ENCODE data around the gene CPEB2.

Gene CPEB2

GRCh38 chr4:15001869-15002658, at the start of gene CPEB2:
TSS of gene CPEB2 (plus strand) at chr4:15002481. CDS start at chr4:15002674, 193 bp downstream.
- peak; percentile 95 for DNase-seq (ENCODE audit: low spot score)

GRCh38 chr4:14958436-14958835, 43.8 kb upstream of the CPEB2 start:
- DNase-seq (ENCODE audit: low spot score), result no peak

GRCh38 chr4:14961292-14961691, 41.0 kb upstream of the CPEB2 start:
- no peak for DNase-seq (ENCODE audit: low spot score)

GRCh38 chr4:14965071-14965470, 37.2 kb upstream of the CPEB2 start:
- DNase-seq (ENCODE audit: low spot score), result no peak

- no peak for DNase-seq (ENCODE audit: low spot score)
Measured at GRCh38 chr4:14967982-14968381, 34.3 kb upstream of the CPEB2 start.

- no peak for DNase-seq (ENCODE audit: low spot score)
Measured at GRCh38 chr4:14977830-14978229, 24.5 kb upstream of the CPEB2 start.

GRCh38 chr4:14984448-14984847, 17.8 kb upstream of the CPEB2 start:
- no peak for DNase-seq (ENCODE audit: low spot score)

GRCh38 chr4:14985161-14985560, 17.1 kb upstream of the CPEB2 start:
- no peak for DNase-seq (ENCODE audit: low spot score)

GRCh38 chr4:14985843-14986242, 16.4 kb upstream of the CPEB2 start:
- DNase-seq (ENCODE audit: low spot score), result no peak

- no peak for DNase-seq (ENCODE audit: low spot score)
Measured at GRCh38 chr4:14987054-14987453, 15.2 kb upstream of the CPEB2 start.

GRCh38 chr4:14990484-14990883, 11.8 kb upstream of the CPEB2 start:
- DNase-seq (ENCODE audit: low spot score), result no peak

GRCh38 chr4:14994242-14994641, 8.0 kb upstream of the CPEB2 start:
- no peak for DNase-seq (ENCODE audit: low spot score)

GRCh38 chr4:15001248-15001868, 923 bp upstream of the CPEB2 start:
- DNase-seq (ENCODE audit: low spot score), result no peak

GRCh38 chr4:15002659-15003400, 549 bp downstream of the CPEB2 start:
- peak; percentile 81 for DNase-seq (ENCODE audit: low spot score)

GRCh38 chr4:15003401-15003890, 1.2 kb downstream of the CPEB2 start:
- DNase-seq (ENCODE audit: low spot score), result peak; percentile 74

- peak; percentile 74 for DNase-seq (ENCODE audit: low spot score)
Measured at GRCh38 chr4:15003891-15004738, 1.8 kb downstream of the CPEB2 start.

GRCh38 chr4:15004739-15005301, 2.5 kb downstream of the CPEB2 start:
- DNase-seq (ENCODE audit: low spot score), result peak; percentile 64

- no peak for DNase-seq (ENCODE audit: low spot score)
Measured at GRCh38 chr4:15005474-15006115, 3.3 kb downstream of the CPEB2 start.

- DNase-seq (ENCODE audit: low spot score), result no peak
Measured at GRCh38 chr4:15006416-15007024, 4.2 kb downstream of the CPEB2 start.

- DNase-seq (ENCODE audit: low spot score), result no peak
Measured at GRCh38 chr4:15007201-15007600, 4.9 kb downstream of the CPEB2 start.
